ENCODE results near the gene FH. TPM values are rescaled to one million over a fixed set of nuclear protein-coding genes. Genes with fewer than 3 reads are reported as not detected.

The FH gene
- polyA plus RNA-seq, 1 donor (not counting 4 experiments of a cell fraction or from before 2014, with no cell fraction given): 101 TPM

- Histone ChIP-seq H3K4me1 (ENCODE audit: control insufficient read depth, extremely low read depth, insufficient read depth, low read length) (peaks cover 12% of the 10 kb centered on the region), H3K4me2 (ENCODE audit: control insufficient read depth, extremely low read depth, insufficient read depth, low read depth, low read length) (peak overlapping the region; percentile 72), H3K27me3 (ENCODE audit: control insufficient read depth, extremely low read depth, insufficient read depth, low read length) (no peaks in the 10 kb centered on the region), H3K27ac (ENCODE audit: control insufficient read depth, insufficient read depth, low read length) (peak overlapping the region; percentile 60), H4K20me1 (ENCODE audit: control insufficient read depth, extremely low read depth, insufficient read depth, low read length) (no peaks in the 10 kb centered on the region), H3K79me2 (ENCODE audit: control insufficient read depth, insufficient read depth, low read length) (peaks cover 38% of the 10 kb centered on the region), H2AFZ (ENCODE audit: control insufficient read depth, low read length) (peak overlapping the region; percentile 88), H3K9ac (ENCODE audit: control insufficient read depth, extremely low read depth, insufficient read depth, low read length) (peak overlapping the region; percentile 87), H3K36me3 (ENCODE audit: control insufficient read depth in 2 of 2, extremely low read depth in 1 of 2, insufficient read depth in 2 of 2, low read length in 2 of 2) (peaks cover 0 to 3% of the 10 kb centered on the region in 2 experiments), H3K9me3 (ENCODE audit: control insufficient read depth, low read depth, low read length) (no peaks in the 10 kb centered on the region), H3K4me3 (ENCODE audit: control insufficient read depth in 2 of 3, extremely low read depth in 1 of 3, insufficient read depth in 2 of 3, low read depth in 1 of 3, low read length in 3 of 3) (peak overlapping the region in 2 of 3 experiments; percentile 68 to 74), H3K9me1 (ENCODE audit: control insufficient read depth, extremely low read depth, insufficient read depth, low read length) (no peaks in the 10 kb centered on the region)
- no peak for DNase-seq (ENCODE audit: low read depth, low spot score)
- dilution Hi-C loops (cut with MboI; ENCODE audit: extremely low pct_ligation_motif_present, low sequenced_read_pairs): no loop called here
- no peak for TF ChIP-seq EZH2 (IDR thresholded peaks at IDR 0.05; ENCODE audit: low read length)
- TF ChIP-seq, protein P1, sequence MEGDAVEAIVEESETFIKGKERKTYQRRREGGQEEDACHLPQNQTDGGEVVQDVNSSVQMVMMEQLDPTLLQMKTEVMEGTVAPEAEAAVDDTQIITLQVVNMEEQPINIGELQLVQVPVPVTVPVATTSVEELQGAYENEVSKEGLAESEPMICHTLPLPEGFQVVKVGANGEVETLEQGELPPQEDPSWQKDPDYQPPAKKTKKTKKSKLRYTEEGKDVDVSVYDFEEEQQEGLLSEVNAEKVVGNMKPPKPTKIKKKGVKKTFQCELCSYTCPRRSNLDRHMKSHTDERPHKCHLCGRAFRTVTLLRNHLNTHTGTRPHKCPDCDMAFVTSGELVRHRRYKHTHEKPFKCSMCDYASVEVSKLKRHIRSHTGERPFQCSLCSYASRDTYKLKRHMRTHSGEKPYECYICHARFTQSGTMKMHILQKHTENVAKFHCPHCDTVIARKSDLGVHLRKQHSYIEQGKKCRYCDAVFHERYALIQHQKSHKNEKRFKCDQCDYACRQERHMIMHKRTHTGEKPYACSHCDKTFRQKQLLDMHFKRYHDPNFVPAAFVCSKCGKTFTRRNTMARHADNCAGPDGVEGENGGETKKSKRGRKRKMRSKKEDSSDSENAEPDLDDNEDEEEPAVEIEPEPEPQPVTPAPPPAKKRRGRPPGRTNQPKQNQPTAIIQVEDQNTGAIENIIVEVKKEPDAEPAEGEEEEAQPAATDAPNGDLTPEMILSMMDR (optimal IDR thresholded peaks at IDR 0.05 in 1 of 3, IDR thresholded peaks at IDR 0.05 in 1 of 3, conservative IDR thresholded peaks at IDR 0.05 in 1 of 3; ENCODE audit: extremely low read depth in 1 of 3, insufficient read depth in 2 of 3, low read length in 3 of 3): no peak
- FAIRE-seq: no peak
These were observed 518 bp upstream of the FH start for GRCh38 chr1:241520080-241520465.

DNA sequence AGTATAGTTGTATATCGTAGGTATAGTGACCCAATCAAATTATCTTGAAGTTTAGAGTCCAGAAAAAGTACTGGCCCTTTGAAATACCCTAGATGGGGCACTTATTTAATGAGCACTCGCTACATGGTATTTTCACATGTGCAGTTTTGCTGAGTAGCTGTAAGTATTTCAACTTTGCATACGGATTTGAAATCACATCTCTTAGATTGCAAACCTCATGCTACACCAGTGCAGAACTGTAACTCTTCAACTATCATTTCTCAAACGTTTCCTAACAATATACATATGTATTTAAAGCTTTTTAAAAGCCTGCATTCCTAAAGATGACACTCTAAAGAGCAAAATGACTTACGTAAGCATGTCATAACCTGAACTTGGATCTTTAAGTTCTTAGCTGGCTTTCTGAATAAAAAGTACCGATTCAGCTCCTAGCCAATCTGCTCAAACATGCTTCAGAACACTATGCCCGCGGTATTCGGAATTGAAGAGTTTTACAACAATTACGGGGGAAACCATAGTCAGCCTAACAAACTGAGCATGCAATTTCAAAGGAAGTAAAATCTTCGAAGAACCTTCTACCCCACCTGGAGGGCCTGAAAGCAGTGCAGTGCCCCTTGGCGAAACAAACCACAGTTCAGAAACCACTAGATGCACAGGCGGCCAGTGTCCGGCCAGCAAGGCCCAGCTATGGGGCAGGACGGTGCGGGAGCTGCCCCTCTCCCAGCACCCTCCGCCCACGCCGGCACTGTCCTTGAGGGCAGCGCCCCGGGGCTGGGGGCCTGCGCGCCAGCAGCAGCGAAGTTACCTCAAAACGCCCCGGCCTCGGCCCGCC lies 863 bp downstream of the FH start:
- dilution Hi-C loops (cut with MboI; ENCODE audit: extremely low pct_ligation_motif_present, low sequenced_read_pairs): no loop called here

More for the DNA sequence above, 863 bp downstream of the FH start:
- Histone ChIP-seq H4K20me1 (ENCODE audit: control insufficient read depth, extremely low read depth, insufficient read depth, low read length) (no peaks in the 10 kb centered on the region), H3K9me3 (ENCODE audit: control insufficient read depth, low read depth, low read length) (no peaks in the 10 kb centered on the region), H3K36me3 (ENCODE audit: control insufficient read depth in 2 of 2, extremely low read depth in 1 of 2, insufficient read depth in 2 of 2, low read length in 2 of 2) (peaks cover 0 to 3% of the 10 kb centered on the region in 2 experiments), H3K4me1 (ENCODE audit: control insufficient read depth, extremely low read depth, insufficient read depth, low read length) (peaks cover 12% of the 10 kb centered on the region), H2AFZ (ENCODE audit: control insufficient read depth, low read length) (peak overlapping the region; percentile 18), H3K27ac (ENCODE audit: control insufficient read depth, insufficient read depth, low read length) (peak overlapping the region; percentile 60), H3K9ac (ENCODE audit: control insufficient read depth, extremely low read depth, insufficient read depth, low read length) (peak overlapping the region; percentile 87), H3K79me2 (ENCODE audit: control insufficient read depth, insufficient read depth, low read length) (peaks cover 48% of the 10 kb centered on the region), H3K27me3 (ENCODE audit: control insufficient read depth, extremely low read depth, insufficient read depth, low read length) (no peaks in the 10 kb centered on the region), H3K9me1 (ENCODE audit: control insufficient read depth, extremely low read depth, insufficient read depth, low read length) (no peaks in the 10 kb centered on the region), H3K4me3 (ENCODE audit: control insufficient read depth in 2 of 3, extremely low read depth in 1 of 3, insufficient read depth in 2 of 3, low read depth in 1 of 3, low read length in 3 of 3) (peak overlapping the region; percentile 59 to 68 (median 65)), H3K4me2 (ENCODE audit: control insufficient read depth, extremely low read depth, insufficient read depth, low read depth, low read length) (peak overlapping the region; percentile 83)
- FAIRE-seq (no peak), DNase-seq (ENCODE audit: low read depth, low spot score) (no peak)
- TF ChIP-seq, protein P1 (optimal IDR thresholded peaks at IDR 0.05 in 1 of 3, IDR thresholded peaks at IDR 0.05 in 1 of 3, conservative IDR thresholded peaks at IDR 0.05 in 1 of 3; ENCODE audit: extremely low read depth in 1 of 3, insufficient read depth in 2 of 3, low read length in 3 of 3): no peak
- no peak for TF ChIP-seq EZH2 (IDR thresholded peaks at IDR 0.05; ENCODE audit: low read length)

Measured in keratinocyte (primary cell).